ENCODE results near the gene FEZ2.
"Not testable (repeated sequence)": the region's sequence is repeated elsewhere in the genome, so short reads cannot be mapped to it uniquely, and the experiment has no call there.

Gene FEZ2

GRCh38 chr2:36597532-36598377, at the start of gene FEZ2:
FEZ2 (minus strand) TSS chr2:36598168; CDS start chr2:36598142, 26 bp downstream.
- DNase-seq = peak; percentile 44 to 62

GRCh38 chr2:36634981-36635597, 37.1 kb upstream of the FEZ2 start:
- no peak for DNase-seq

DNA sequence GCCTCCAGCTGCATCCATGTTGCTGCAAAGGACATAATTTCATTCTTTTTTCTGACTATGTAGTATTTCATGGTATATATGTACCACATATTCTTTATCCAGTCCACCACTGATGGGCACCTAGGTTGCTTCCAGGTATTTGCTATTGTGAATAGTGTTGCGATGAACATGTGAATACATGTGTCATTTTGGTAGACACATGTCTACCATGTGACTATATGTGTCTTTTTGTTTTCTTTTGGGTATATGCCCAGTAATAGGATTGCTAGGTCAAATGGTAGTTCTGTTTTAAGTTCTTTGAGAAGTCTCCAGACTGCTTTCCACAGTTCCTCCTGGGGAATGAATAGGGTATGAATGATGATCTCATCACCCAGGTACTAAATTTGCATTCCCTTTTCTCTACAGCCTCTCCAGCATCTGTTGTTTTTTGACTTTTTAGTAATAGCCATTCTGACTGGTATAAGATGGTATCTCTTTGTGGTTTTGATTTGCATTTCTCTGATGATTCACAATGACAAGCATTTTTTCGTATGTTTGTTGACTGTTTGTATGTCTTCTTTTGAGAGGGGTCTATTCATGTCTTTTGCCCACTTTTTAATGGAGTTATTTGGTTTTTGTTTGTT, 35.6 kb upstream of the FEZ2 start:
- no peak for DNase-seq

GRCh38 chr2:36626756-36627155, 28.8 kb upstream of the FEZ2 start:
- no peak for DNase-seq

GRCh38 chr2:36626071-36626470, 28.1 kb upstream of the FEZ2 start:
- DNase-seq = no peak

DNA sequence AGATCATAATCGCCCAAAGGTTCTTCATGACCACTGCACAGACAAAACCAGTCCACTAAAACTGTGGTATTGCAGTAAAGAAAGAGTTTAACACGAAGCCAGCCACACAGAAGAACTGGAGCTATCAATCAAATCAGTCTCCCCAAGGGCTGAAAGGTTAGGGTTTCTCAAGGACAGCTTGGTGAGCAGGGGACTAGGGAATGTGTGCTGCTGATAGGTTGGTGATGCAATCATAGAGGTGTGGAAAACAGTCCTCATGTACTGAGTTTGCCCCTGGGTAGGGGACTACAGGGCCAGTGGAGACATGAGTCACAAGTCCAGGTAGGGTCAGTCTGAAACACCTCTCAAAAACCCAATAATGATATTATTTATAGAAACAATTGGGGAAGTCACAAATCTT, 27.3 kb upstream of the FEZ2 start:
- DNase-seq = no peak

GRCh38 chr2:36620321-36620720, 22.4 kb upstream of the FEZ2 start:
- DNase-seq = no peak

- DNase-seq = no peak
These were observed 20.4 kb upstream of the FEZ2 start for GRCh38 chr2:36618381-36618780.

- DNase-seq = no peak
These were observed 19.0 kb upstream of the FEZ2 start for GRCh38 chr2:36616947-36617346.

GRCh38 chr2:36615222-36615621, 17.3 kb upstream of the FEZ2 start:
- DNase-seq = no peak

DNA sequence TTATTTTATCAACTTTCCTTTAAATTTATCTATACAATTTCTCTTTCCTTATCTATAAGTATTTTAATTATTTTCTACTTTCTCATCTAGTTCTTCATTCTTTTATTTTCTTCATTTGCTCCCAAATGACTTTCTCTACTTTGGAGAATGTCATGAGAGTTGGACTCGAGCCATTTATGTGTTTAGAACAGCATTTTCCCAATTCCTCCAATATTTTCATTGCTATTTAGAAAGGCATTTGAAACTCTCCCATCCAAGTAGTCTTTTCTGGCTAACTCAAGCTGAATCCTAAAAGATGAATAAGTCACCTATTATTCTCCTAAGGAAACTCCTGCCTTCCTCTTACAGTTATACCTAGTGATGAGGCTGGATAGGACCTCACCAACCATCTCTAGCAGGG, 15.8 kb upstream of the FEZ2 start:
- DNase-seq = no peak

GRCh38 chr2:36611316-36611990, 13.5 kb upstream of the FEZ2 start:
- no peak for DNase-seq

- DNase-seq = no peak
These were observed 11.5 kb upstream of the FEZ2 start for GRCh38 chr2:36609507-36609906.

GRCh38 chr2:36607947-36608346, 10.0 kb upstream of the FEZ2 start:
- DNase-seq = no peak

DNA sequence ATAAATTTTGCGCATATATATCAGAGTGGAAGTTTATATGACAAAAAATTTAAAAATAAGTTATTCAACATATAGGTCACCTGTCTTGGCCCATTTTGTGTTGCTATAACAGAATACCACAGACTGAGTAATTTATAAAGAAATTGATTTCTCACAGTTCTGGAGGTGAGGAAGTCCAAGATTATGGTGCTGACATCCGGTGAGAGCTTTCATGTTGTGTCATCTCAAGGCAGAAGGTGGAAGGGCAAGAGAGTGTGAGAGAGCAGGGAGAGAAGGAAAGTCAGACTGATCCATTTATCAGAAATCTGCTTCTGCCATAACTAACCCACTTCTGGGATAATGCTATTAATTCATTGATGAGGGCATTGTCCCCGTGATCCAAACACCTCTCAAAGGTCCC, 9.0 kb upstream of the FEZ2 start:
- DNase-seq = no peak

DNA sequence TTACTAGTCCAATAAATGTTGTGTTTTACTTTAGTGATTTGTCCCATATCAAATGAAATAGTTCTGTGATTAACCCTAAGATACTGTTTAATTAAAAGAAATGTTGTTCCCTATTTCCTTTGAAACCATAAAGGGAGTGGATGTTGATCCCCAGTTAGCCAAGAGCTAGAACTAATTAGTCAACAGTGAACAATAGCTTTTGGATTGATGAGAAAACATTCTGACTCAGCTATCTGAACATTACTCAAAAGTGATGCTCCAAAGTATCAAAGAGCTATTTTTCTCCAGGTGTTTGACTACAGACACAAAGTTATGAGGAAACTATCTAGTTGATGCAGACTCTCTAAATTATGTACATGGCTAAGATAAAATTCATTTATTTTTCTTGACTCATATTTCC, 7.3 kb upstream of the FEZ2 start:
- DNase-seq = no peak

DNA sequence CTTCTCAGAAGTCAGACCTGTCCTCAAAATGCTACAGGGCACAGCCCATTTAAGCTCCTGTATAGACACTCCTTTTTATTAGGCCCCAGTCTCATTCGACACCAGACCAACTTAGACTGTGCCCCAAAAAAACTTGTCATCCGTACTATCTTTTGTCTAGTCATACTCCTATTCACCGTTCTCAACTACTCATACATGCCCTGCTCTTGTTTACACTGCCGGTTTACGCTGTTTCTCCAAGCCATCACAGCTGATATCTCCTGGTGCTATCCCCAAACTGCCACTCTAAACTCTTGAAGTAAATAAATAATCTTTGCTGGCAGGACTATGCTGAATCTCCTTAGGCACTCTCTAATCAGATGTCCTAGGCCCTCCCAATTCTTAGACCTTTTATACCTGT, 5.7 kb upstream of the FEZ2 start:
- not testable (repeated sequence) for DNase-seq

GRCh38 chr2:36597003-36597531, 901 bp downstream of the FEZ2 start:
- no peak for DNase-seq

DNA sequence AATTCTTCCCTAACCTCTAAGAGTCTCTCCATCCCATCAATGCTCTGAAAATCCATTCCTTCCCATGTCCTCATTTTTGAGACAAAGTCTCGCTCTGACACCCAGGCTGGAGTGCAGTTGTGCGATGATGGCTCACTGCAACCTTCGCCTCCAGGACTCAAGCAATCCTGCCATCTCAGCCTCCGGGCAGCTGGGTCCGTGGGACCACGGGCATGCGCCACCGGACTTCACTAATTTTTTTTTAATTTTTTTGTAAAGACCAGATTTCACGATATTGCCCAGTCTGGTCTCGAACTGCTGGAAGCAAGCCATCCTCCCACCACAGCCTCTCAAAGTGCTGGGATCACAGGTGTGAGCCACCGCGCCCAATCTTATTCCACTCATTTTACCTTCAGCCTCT, 1.6 kb downstream of the FEZ2 start:
- no peak for DNase-seq

DNA sequence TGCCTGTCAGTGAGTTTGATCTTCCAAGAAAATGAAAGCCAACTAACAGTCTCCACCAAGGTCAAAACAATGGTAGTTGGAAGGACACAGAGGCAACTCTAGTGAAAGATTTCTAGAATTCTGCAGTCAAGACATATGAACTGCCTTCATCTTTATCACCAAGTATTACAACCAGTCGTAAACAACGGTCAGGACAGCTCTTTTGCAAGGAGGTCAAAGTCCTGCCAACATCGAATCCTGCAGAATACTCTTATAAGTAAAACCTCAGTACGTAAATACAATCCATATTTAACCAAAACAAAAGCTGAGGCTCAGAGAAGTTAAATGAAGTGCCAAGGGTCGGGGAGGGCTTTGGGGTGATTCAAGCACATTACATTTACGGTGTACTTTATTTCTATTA, 3.1 kb downstream of the FEZ2 start:
- DNase-seq = no peak

- no peak for DNase-seq
These were observed 8.7 kb downstream of the FEZ2 start for GRCh38 chr2:36589230-36589630.

GRCh38 chr2:36587556-36587955, 10.4 kb downstream of the FEZ2 start:
- DNase-seq = no peak

GRCh38 chr2:36587101-36587500, 10.9 kb downstream of the FEZ2 start:
- no peak for DNase-seq

Measured in NCI-H187 (cell line).